IMR-90 (cell line): ENCODE data around the gene PLXND1. TPM values are rescaled to one million over a fixed set of nuclear protein-coding genes. Genes with fewer than 3 reads are reported as not detected.
A peak's percentile ranks its signal among the peaks of the same experiment; 100 is the strongest.

Experiments
- ATAC-seq: fragments of 200-7000 bp; cut with Tn5 transposase; 2 replicates; pipeline ENCODE4 v1.9.1; 2020; ENCODE audit warnings: low read depth, mild to moderate bottlenecking, moderate library complexity
- BruUV-seq: library from RNA; stranded (reverse); fragments of 400-500 nt; replicated peaks from 2 replicates; lab custom pipeline; 2021; lab: Mats Ljungman, UMichigan
- CTCF ChIA-PET: fragments of 300-600 bp; formaldehyde crosslinking; extraction: SDS; loops from one replicate; lab custom pipeline; 2021; ENCODE audit warnings: antibody characterized with exemption; lab: Yijun Ruan, JAX
- POLR2A ChIA-PET: fragments of 300-600 bp; sonication (Branson Sonifier 250); formaldehyde crosslinking; loops from one replicate; lab custom pipeline; 2022; ENCODE audit warnings: antibody characterized with exemption; ENCODE audit not compliant: unreplicated experiment; lab: Charles Lee
- DNase-seq: peaks from one replicate; pipeline ENCODE4 v3.0.0; 2013
- H2AFZ ChIP-seq: replicated peaks from 2 replicates; pipeline ENCODE3; 2013; ENCODE audit warnings: low read length, mild to moderate bottlenecking; ENCODE audit not compliant: poor library complexity
- H2AK5ac ChIP-seq: 2 replicates; pipeline ENCODE4 v1.6.1; 2013; ENCODE audit warnings: low read depth, low read length, inconsistent platforms
- H2AK9ac ChIP-seq: replicated peaks from 2 replicates; pipeline ENCODE3; 2013; ENCODE audit warnings: mild to moderate bottlenecking, low read depth, low read length, moderate library complexity; ENCODE audit not compliant: poor library complexity
- H2BK120ac ChIP-seq: 2 replicates; pipeline ENCODE4 v1.6.1; 2013; ENCODE audit warnings: low read depth, low read length, inconsistent platforms
- H2BK15ac ChIP-seq: 3 replicates; pipeline ENCODE4 v1.6.1; 2013; ENCODE audit warnings: low read depth, low read length, inconsistent platforms
- H2BK20ac ChIP-seq: 2 replicates; pipeline ENCODE4 v1.6.1; 2013; ENCODE audit warnings: low read depth, mild to moderate bottlenecking, inconsistent platforms, low read length, moderate library complexity
- H2BK5ac ChIP-seq: 2 replicates; pipeline ENCODE4 v1.6.1; 2013; ENCODE audit warnings: mild to moderate bottlenecking, low read depth, low read length, inconsistent platforms; ENCODE audit not compliant: poor library complexity, severe bottlenecking
- H3K14ac ChIP-seq: replicated peaks from 2 replicates; pipeline ENCODE4 v1.6.1; 2013; ENCODE audit warnings: low read depth, low read length, inconsistent platforms
- H3K18ac ChIP-seq: 2 replicates; pipeline ENCODE4 v1.6.1; 2013; ENCODE audit warnings: low read depth, low read length, control low read depth
- H3K23ac ChIP-seq: 2 replicates; pipeline ENCODE4 v1.6.1; 2013; ENCODE audit warnings: low read depth, low read length, inconsistent platforms
- H3K27ac ChIP-seq: 2 replicates; pipeline ENCODE4 v1.5.1; 2013; ENCODE audit warnings: mild to moderate bottlenecking, control low read depth, low read length; ENCODE audit not compliant: insufficient read depth
- H3K27me3 ChIP-seq: 2 replicates; pipeline ENCODE4 v1.6.1; 2013; ENCODE audit warnings: low read length; ENCODE audit not compliant: control insufficient read depth, insufficient read depth
- H3K36me3 ChIP-seq: 2 replicates; pipeline ENCODE4 v1.6.1; 2013; ENCODE audit warnings: low read length, mixed read lengths; ENCODE audit not compliant: control insufficient read depth, insufficient read depth
- H3K4ac ChIP-seq: 2 replicates; pipeline ENCODE4 v1.6.1; 2013; ENCODE audit warnings: low read depth, low read length, inconsistent platforms
- H3K4me1 ChIP-seq: 2 replicates; pipeline ENCODE4 v1.6.1; 2013; ENCODE audit warnings: low read length, mixed read lengths; ENCODE audit not compliant: control insufficient read depth, insufficient read depth
- H3K4me2 ChIP-seq: 2 replicates; pipeline ENCODE4 v1.6.1; 2013; ENCODE audit warnings: low read depth, mild to moderate bottlenecking, control low read depth, low read length, moderate library complexity
- H3K4me3 ChIP-seq: 2 replicates; pipeline ENCODE4 v1.5.1; 2013; ENCODE audit warnings: low read depth, mild to moderate bottlenecking, control low read depth, low read length, moderate library complexity; ENCODE audit not compliant: insufficient read depth
- H3K56ac ChIP-seq: 2 replicates; pipeline ENCODE4 v1.6.1; 2013; ENCODE audit warnings: low read length, inconsistent platforms; ENCODE audit not compliant: insufficient read depth; ENCODE audit errors: extremely low read depth
- H3K79me1 ChIP-seq, 2 experiments: 2 replicates each; pipeline ENCODE4 v1.6.1; 2013; ENCODE audit warnings: low read length in 2 of 2, inconsistent platforms in 1 of 2, low read depth in 1 of 2
- H3K9ac ChIP-seq: 2 replicates; pipeline ENCODE4 v1.6.1; 2013; ENCODE audit warnings: low read depth, low read length, control low read depth
- H3K9me1 ChIP-seq: 2 replicates; pipeline ENCODE4 v1.6.1; 2013; ENCODE audit warnings: low read length, inconsistent platforms; ENCODE audit not compliant: insufficient read depth
- H3K9me3 ChIP-seq: 2 replicates; pipeline ENCODE4 v1.6.1; 2013; ENCODE audit warnings: low read length; ENCODE audit not compliant: control insufficient read depth, insufficient read depth
- H4K20me1 ChIP-seq: 2 replicates; pipeline ENCODE4 v1.6.1; 2013; ENCODE audit warnings: low read length, inconsistent platforms; ENCODE audit not compliant: insufficient read depth
- H4K5ac ChIP-seq: 2 replicates; pipeline ENCODE4 v1.6.1; 2013; ENCODE audit warnings: mild to moderate bottlenecking, low read depth, low read length, control low read depth
- H4K8ac ChIP-seq, 2 experiments: 2 replicates each; pipeline ENCODE4 v1.6.1; 2013; ENCODE audit warnings: low read depth in 2 of 2, low read length in 2 of 2, control low read depth in 1 of 2, inconsistent platforms in 1 of 2
- H4K91ac ChIP-seq: 2 replicates; pipeline ENCODE4 v1.6.1; 2013; ENCODE audit warnings: low read depth, low read length, inconsistent platforms; ENCODE audit not compliant: insufficient read depth
- ELK1 ChIP-seq: fragments of 150-350 bp; IDR thresholded peaks from 2 replicates; pipeline ENCODE4 v1.6.1; 2016; ENCODE audit warnings: low read depth, mild to moderate bottlenecking, low read length, moderate library complexity, borderline replicate concordance
- FOS ChIP-seq: fragments of 150-350 bp; IDR thresholded peaks from 2 replicates; pipeline ENCODE4 v1.6.1; 2016; ENCODE audit warnings: low read depth, low read length
- MXI1 ChIP-seq: IDR thresholded peaks from 2 replicates; pipeline ENCODE4 v1.6.1; 2012; ENCODE audit warnings: low read depth, mild to moderate bottlenecking, low read length, moderate library complexity, borderline replicate concordance
- RAD21 ChIP-seq: IDR thresholded peaks from 2 replicates; pipeline ENCODE4 v1.6.1; 2012; ENCODE audit warnings: low read length, improper control_type of control experiment
- RCOR1 ChIP-seq: IDR thresholded peaks from 2 replicates; pipeline ENCODE4 v1.6.1; 2012; ENCODE audit warnings: mild to moderate bottlenecking, low read length, improper control_type of control experiment; ENCODE audit not compliant: insufficient replicate concordance
- WGBS, 2 experiments: methylation state at CpG; one replicate each; pipeline versions ENCODE4 v1.1.5 to v1.1.7; 2013; ENCODE audit warnings: missing lambda C conversion rate in 2 of 2; ENCODE audit not compliant: insufficient read length in 1 of 2; ENCODE audit errors: extremely low coverage in 2 of 2; 5-methylcytosine and 5-hydroxymethylcytosine counted together
- dilution Hi-C: fragments of 300-500 bp; cut with HindIII; formaldehyde crosslinking; loops from one replicate; pipeline ENCODE4 v1.14.3; 2018; ENCODE audit warnings: low sequenced_read_pairs; ENCODE audit not compliant: unreplicated experiment
- in situ Hi-C: fragments of 300-500 bp; cut with MboI; formaldehyde crosslinking; loops from 3 replicates; pipeline ENCODE4 v1.14.3; 2019; ENCODE audit warnings: low sequenced_read_pairs, inconsistent platforms, mixed read lengths
- intact Hi-C: fragments of 100-400 bp; cut with micrococcal nuclease; formaldehyde crosslinking; loops from 2 replicates; pipeline ENCODE4 v1.10.0; 2022
- polyA plus RNA-seq, 3 experiments: library from polyadenylated mRNA; depleted of rRNA; stranded (reverse); fragments of >200 nt; gene quantifications; 2 replicates each; pipeline ENCODE4 v1.2.3, GENCODE V29; 2012; ENCODE audit warnings: low replicate concordance in 1 of 3
- total RNA-seq: library from RNA; depleted of rRNA; stranded (reverse); fragments of >200 nt; gene quantifications from 2 replicates; pipeline ENCODE4 v1.2.3, GENCODE V29; 2012

The PLXND1 gene
- total and polyA plus RNA-seq, 2 of the 4 experiments (the other 2 are of a cell fraction) = 19.2 to 67.1 TPM

- TF ChIP-seq RCOR1 = no peak
Measured at GRCh38 chr3:129526121-129526900, 80.2 kb downstream of the PLXND1 start (continued).

GRCh38 chr3:129525341-129525968 lies 81.0 kb downstream of the PLXND1 start:
- no peaks in the 10 kb centered on the region for H3K27me3 ChIP-seq
- CTCF ChIA-PET = no interaction called here
- H3K14ac ChIP-seq = 0 out of 2 replicates have a peak overlapping the region, but pooled peaks have one; percentile 45
- H3K4me1 ChIP-seq = peaks cover 10% of the 10 kb centered on the region
- intact Hi-C loops (no loop called here), in situ Hi-C loops (no loop called here), dilution Hi-C loops (no loop called here)
- no peaks in the 10 kb centered on the region for H3K79me1 ChIP-seq
- no CpG with 5 or more reads among the region's 8 CpGs for WGBS, 2 experiments
- DNase-seq (peak; percentile 79), ATAC-seq (peak; percentile 75)
- no peak overlapping the region; the same call in 1 of the 2 replicates for H2BK120ac ChIP-seq
- peak overlapping the region; percentile 79 for H2AFZ ChIP-seq
- no peak overlapping the region for H3K56ac ChIP-seq
- H2AK9ac ChIP-seq = peak overlapping the region; percentile 86
- no peaks in the 10 kb centered on the region for H3K9me3 ChIP-seq
- H4K91ac ChIP-seq = peak overlapping the region; percentile 17; the same call in 1 of the 2 replicates
- no peak overlapping the region for H3K27ac ChIP-seq
- H4K20me1 ChIP-seq = no peaks in the 10 kb centered on the region
- H2AK5ac ChIP-seq = peak overlapping the region; percentile 20; the same call in 1 of the 2 replicates
- H3K9ac ChIP-seq = no peak overlapping the region
- peak overlapping the region; percentile 87; the same call in 1 of the 2 replicates for H4K5ac ChIP-seq
- peak overlapping the region; percentile 46 for H2BK5ac ChIP-seq
- H3K4me3 ChIP-seq = no peak overlapping the region
- H3K18ac ChIP-seq = peak overlapping the region; percentile 34; the same call in 1 of the 2 replicates
- TF ChIP-seq RAD21 = 0 out of 2 replicates have a peak, but pooled peaks have one; percentile 13
- peak; percentile 38; the same call in 1 of the 2 replicates for TF ChIP-seq FOS
- TF ChIP-seq MXI1 = no peak
- no peak for TF ChIP-seq ELK1
- no TSS peak for BruUV-seq
- no peak overlapping the region for H3K23ac ChIP-seq
- H2BK20ac ChIP-seq = peak overlapping the region; percentile 51
- H2BK15ac ChIP-seq = peak overlapping the region; percentile 21; the same call in 1 of the 3 replicates
- H3K9me1 ChIP-seq = peaks cover 5% of the 10 kb centered on the region
- no peak overlapping the region for H3K4me2 ChIP-seq
- H3K36me3 ChIP-seq = no peaks in the 10 kb centered on the region
- H3K4ac ChIP-seq = peak overlapping the region; percentile 5
- POLR2A ChIA-PET = no interaction called here
- H4K8ac ChIP-seq = peak overlapping the region in 1 of 2 experiments; percentile 6; a peak in 1 of 4 replicates
